Endothelial cell of umbilical vein (primary cell): Measurements from ENCODE around the gene PFDN4.

Experiments
- CTCF ChIP-seq, 2 donors: IDR thresholded peaks; 1 replicate in 1 of 2; 2 replicates in 1 of 2; pipeline ENCODE4 v1.5.1; 2011; ENCODE audit warnings: low read length in 2 of 2, mild to moderate bottlenecking in 2 of 2, moderate library complexity in 2 of 2, control low read depth in 1 of 2, inconsistent platforms in 1 of 2, low read depth in 1 of 2; ENCODE audit not compliant: insufficient read depth in 1 of 2; ENCODE audit errors: extremely low read depth in 1 of 2
- EZH2 ChIP-seq: IDR thresholded peaks from 2 replicates; pipeline ENCODE4 v1.6.1; 2012; ENCODE audit warnings: borderline replicate concordance, low read depth, mild to moderate bottlenecking, moderate library complexity, low read length, inconsistent platforms; ENCODE audit not compliant: severe bottlenecking
- FOS ChIP-seq: IDR thresholded peaks from 2 replicates; pipeline ENCODE4 v1.6.1; 2011; ENCODE audit warnings: mild to moderate bottlenecking, low read length, moderate library complexity, borderline replicate concordance; ENCODE audit not compliant: insufficient read depth
- POLR2A ChIP-seq: IDR thresholded peaks from 2 replicates; pipeline ENCODE4 v1.6.1; 2012; ENCODE audit warnings: low read depth, mild to moderate bottlenecking, control low read depth, low read length

- TF ChIP-seq FOS, result no peak
- TF ChIP-seq EZH2, result no peak
- TF ChIP-seq CTCF (IDR thresholded peaks at IDR 0.05; ENCODE audit: extremely low read depth in 1 of 2, insufficient read depth in 1 of 2, low read depth in 1 of 2, low read length in 2 of 2), result no peak
- TF ChIP-seq POLR2A, result no peak
Observed at GRCh38 chr20:54237116-54237943, 29.4 kb downstream of the PFDN4 start.
